NCI-H524 treated with DMSO at 0.1 percent for 48 hours (cell line): ENCODE results near the gene MPZ.
A peak's percentile ranks its signal among the peaks of the same experiment; 100 is the strongest.
"Not testable (repeated sequence)": the region's sequence is repeated elsewhere in the genome, so short reads cannot be mapped to it uniquely, and the experiment has no call there.

Experiments used
- DNase-seq: peaks from one replicate; lab custom pipeline; 2025; lab: John Stamatoyannopoulos, UW

MPZ gene

GRCh38 chr1:161300478-161300877 is 9.3 kb downstream of the MPZ start:
- no peak for DNase-seq

- no peak for DNase-seq
Measured at GRCh38 chr1:161299347-161299746, 10.4 kb downstream of the MPZ start.

GRCh38 chr1:161298116-161298515 is 11.7 kb downstream of the MPZ start:
- no peak for DNase-seq

- DNase-seq: no peak
Measured at GRCh38 chr1:161297415-161297814, 12.4 kb downstream of the MPZ start.

- no peak for DNase-seq
Measured at GRCh38 chr1:161290779-161291178, 19.0 kb downstream of the MPZ start.

GRCh38 chr1:161287482-161288054 is 22.2 kb downstream of the MPZ start:
- no peak for DNase-seq

GRCh38 chr1:161285521-161285920 is 24.2 kb downstream of the MPZ start:
- no peak for DNase-seq

GRCh38 chr1:161285113-161285512 is 24.7 kb downstream of the MPZ start:
- no peak for DNase-seq

GRCh38 chr1:161282991-161283390 is 26.8 kb downstream of the MPZ start:
- DNase-seq: no peak

GRCh38 chr1:161274874-161275273 is 34.9 kb downstream of the MPZ start:
- peak; percentile 58 for DNase-seq

GRCh38 chr1:161273402-161273801 is 36.4 kb downstream of the MPZ start:
- DNase-seq: no peak

- DNase-seq: no peak
Measured at GRCh38 chr1:161267321-161267720, 42.4 kb downstream of the MPZ start.

- DNase-seq: no peak
Measured at GRCh38 chr1:161266836-161267235, 42.9 kb downstream of the MPZ start.

GRCh38 chr1:161266202-161266601 is 43.6 kb downstream of the MPZ start:
- no peak for DNase-seq

GRCh38 chr1:161265305-161265704 is 44.5 kb downstream of the MPZ start:
- no peak for DNase-seq

- no peak for DNase-seq
Measured at GRCh38 chr1:161261261-161262235, 48.2 kb downstream of the MPZ start.

GRCh38 chr1:161260376-161261260 is 49.1 kb downstream of the MPZ start:
- DNase-seq: no peak

GRCh38 chr1:161259765-161260164 is 50.0 kb downstream of the MPZ start:
- no peak for DNase-seq

GRCh38 chr1:161259345-161259702 is 50.4 kb downstream of the MPZ start:
- DNase-seq: no peak

GRCh38 chr1:161258439-161259344 is 51.1 kb downstream of the MPZ start, which contains the start of gene PCP4L1:
TSS of gene PCP4L1 (plus strand) at chr1:161258745. CDS start at chr1:161258975, 230 bp downstream.
- peak; percentile 27 for DNase-seq

GRCh38 chr1:161257109-161257508 is 52.7 kb downstream of the MPZ start:
- not testable (repeated sequence) for DNase-seq
